ENCODE results near the gene PRR23C. TPM values are rescaled to one million over a fixed set of nuclear protein-coding genes. Genes with fewer than 3 reads are reported as not detected.
"Not testable (repeated sequence)": the region's sequence is repeated elsewhere in the genome, so short reads cannot be mapped to it uniquely, and the experiment has no call there.

Gene PRR23C
- total and polyA plus RNA-seq, 10 donors, result not detected

GRCh38 chr3:139032326-139033002, 12.2 kb downstream of the PRR23C start:
- Histone ChIP-seq H3K27me3 (replicated peaks in 1 of 7) (no peaks in the 10 kb centered on the region), H3K36me3 (no peaks in the 10 kb centered on the region), H3K9me3 (peaks cover 5 to 43% (median 26%) of the 10 kb centered on the region in 8 donors), H3K4me3 (no peak overlapping the region), H3K27ac (no peak overlapping the region), H3K4me1 (no peaks in the 10 kb centered on the region)
- WGBS, 5 donors, result 60 to 83% (median 78%) methylated on average over 2 of the region's 2 CpGs
- intact Hi-C loops (cut with DNase I; ENCODE audit: low total_unique reads), result no loop called here
- no peak for DNase-seq
- TF ChIP-seq CTCF (IDR thresholded peaks at IDR 0.05 in 8 of 11, conservative IDR thresholded peaks at IDR 0.05 in 3 of 11) (no peak), POLR2AphosphoS5 (IDR thresholded peaks at IDR 0.05) (no peak), POLR2A (IDR thresholded peaks at IDR 0.05) (no peak)

- intact Hi-C loops (cut with DNase I; ENCODE audit: low total_unique reads); H3K27me3 ChIP-seq (replicated peaks in 1 of 7); H3K36me3 ChIP-seq; H3K4me3 ChIP-seq; H3K4me1 ChIP-seq; H3K27ac ChIP-seq; DNase-seq: not testable (repeated sequence)
- H3K9me3 ChIP-seq, result peaks cover 5 to 46% (median 26%) of the 10 kb centered on the region in 8 donors
These were observed 14.1 kb downstream of the PRR23C start for GRCh38 chr3:139030576-139030975.

- Histone ChIP-seq H3K9me3 (peaks cover 0 to 34% (median 14%) of the 10 kb centered on the region in 8 donors), H3K4me1 (no peaks in the 10 kb centered on the region), H3K27ac (no peak overlapping the region), H3K27me3 (replicated peaks in 1 of 7) (peaks cover 0 to 10% (median 0%) of the 10 kb centered on the region in 7 donors), H3K4me3 (no peak overlapping the region), H3K36me3 (no peaks in the 10 kb centered on the region)
- TF ChIP-seq POLR2AphosphoS5 (IDR thresholded peaks at IDR 0.05) (no peak), POLR2A (IDR thresholded peaks at IDR 0.05) (no peak), CTCF (IDR thresholded peaks at IDR 0.05 in 8 of 11, conservative IDR thresholded peaks at IDR 0.05 in 3 of 11) (no peak)
- intact Hi-C loops (cut with DNase I; ENCODE audit: low total_unique reads), result no loop called here
- no peak for DNase-seq
- 91 to 96% (median 95%) methylated on average over 2 of the region's 2 CpGs for WGBS, 5 donors
These were observed 19.7 kb downstream of the PRR23C start for GRCh38 chr3:139024968-139025367.

- no peak within 1 kb of the TSS for H3K27ac ChIP-seq
- no peaks in the 10 kb centered on the region for H3K36me3 ChIP-seq
- H3K4me3 ChIP-seq, result no peak within 1 kb of the TSS
- H3K4me1 ChIP-seq, result no peaks in the 10 kb centered on the region
- WGBS, 5 donors, result 56 to 74% (median 67%) methylated on average over 16 to 19 of the region's 19 CpGs
- peaks cover 0 to 19% (median 0%) of the 10 kb centered on the region in 7 donors for H3K27me3 ChIP-seq (replicated peaks in 1 of 7)
- H3K9me3 ChIP-seq, result peaks cover 0 to 30% (median 16%) of the 10 kb centered on the region in 8 donors
- TF ChIP-seq POLR2A (IDR thresholded peaks at IDR 0.05) (no peak), POLR2AphosphoS5 (IDR thresholded peaks at IDR 0.05) (no peak), CTCF (IDR thresholded peaks at IDR 0.05 in 8 of 11, conservative IDR thresholded peaks at IDR 0.05 in 3 of 11) (no peak)
- intact Hi-C loops (cut with DNase I; ENCODE audit: low total_unique reads), result no loop called here
- DNase-seq, result no peak
These were observed 23.8 kb downstream of the PRR23C start, which contains the start of gene PRR23B for GRCh38 chr3:139020868-139021234. PRR23B (minus strand) TSS chr3:139020926; CDS start chr3:139020661, 265 bp downstream.
